Gastrocnemius medialis (tissue), 4 donors: ENCODE results near the gene SOD3.

Source experiments
- CTCF ChIP-seq, 5 experiments: fragments of 450-650 bp in 3 of 5; fragments of 200-600 bp in 2 of 5; sonication (generic) in 2 of 5; IDR thresholded peaks in 4 of 5; conservative IDR thresholded peaks in 1 of 5; 1 replicate in 4 of 5; 2 replicates in 1 of 5; pipeline ENCODE4 v1.5.1; 2016 to 2019; ENCODE audit warnings: antibody characterized with exemption in 5 of 5, mild to moderate bottlenecking in 3 of 5, moderate library complexity in 3 of 5
- POLR2A ChIP-seq, 2 donors: fragments of 450-650 bp; IDR thresholded peaks; one replicate each; pipeline ENCODE4 v1.6.1; 2017; ENCODE audit warnings: antibody characterized with exemption in 2 of 2, mild to moderate bottlenecking in 2 of 2, moderate library complexity in 2 of 2

- TF ChIP-seq POLR2A (IDR thresholded peaks at IDR 0.05) (no peak), CTCF (IDR thresholded peaks at IDR 0.05 in 4 of 5, conservative IDR thresholded peaks at IDR 0.05 in 1 of 5) (no peak)
Measured at GRCh38 chr4:24801136-24801855, 5.9 kb downstream of the SOD3 start.
